ENCODE results near the gene CHCHD6.

DNA sequence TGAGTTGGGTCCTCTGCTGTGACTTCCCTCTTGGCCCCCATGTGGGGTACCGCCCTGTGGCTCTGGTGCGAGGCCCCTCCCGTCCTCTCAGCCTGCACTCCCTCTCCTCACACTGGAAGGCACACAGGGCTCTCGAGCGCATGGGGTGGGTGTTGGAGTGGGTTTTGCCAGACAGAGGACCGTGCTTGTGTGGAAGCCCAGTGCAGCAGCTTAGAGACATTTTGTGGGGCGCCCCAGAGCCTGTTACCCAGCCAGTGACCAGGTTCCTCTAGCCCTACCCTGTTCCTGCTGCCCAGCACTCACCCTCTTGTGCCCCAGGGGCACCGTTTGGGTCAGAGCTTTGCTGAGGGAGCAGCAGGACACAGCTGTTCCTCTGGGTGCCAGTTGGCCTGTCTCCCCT lies 288.7 kb downstream of the CHCHD6 start:
- TF ChIP-seq, protein P1, sequence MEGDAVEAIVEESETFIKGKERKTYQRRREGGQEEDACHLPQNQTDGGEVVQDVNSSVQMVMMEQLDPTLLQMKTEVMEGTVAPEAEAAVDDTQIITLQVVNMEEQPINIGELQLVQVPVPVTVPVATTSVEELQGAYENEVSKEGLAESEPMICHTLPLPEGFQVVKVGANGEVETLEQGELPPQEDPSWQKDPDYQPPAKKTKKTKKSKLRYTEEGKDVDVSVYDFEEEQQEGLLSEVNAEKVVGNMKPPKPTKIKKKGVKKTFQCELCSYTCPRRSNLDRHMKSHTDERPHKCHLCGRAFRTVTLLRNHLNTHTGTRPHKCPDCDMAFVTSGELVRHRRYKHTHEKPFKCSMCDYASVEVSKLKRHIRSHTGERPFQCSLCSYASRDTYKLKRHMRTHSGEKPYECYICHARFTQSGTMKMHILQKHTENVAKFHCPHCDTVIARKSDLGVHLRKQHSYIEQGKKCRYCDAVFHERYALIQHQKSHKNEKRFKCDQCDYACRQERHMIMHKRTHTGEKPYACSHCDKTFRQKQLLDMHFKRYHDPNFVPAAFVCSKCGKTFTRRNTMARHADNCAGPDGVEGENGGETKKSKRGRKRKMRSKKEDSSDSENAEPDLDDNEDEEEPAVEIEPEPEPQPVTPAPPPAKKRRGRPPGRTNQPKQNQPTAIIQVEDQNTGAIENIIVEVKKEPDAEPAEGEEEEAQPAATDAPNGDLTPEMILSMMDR (conservative IDR thresholded peaks at IDR 0.05 in 1 of 2, IDR thresholded peaks at IDR 0.05 in 1 of 2; ENCODE audit: extremely low read depth in 1 of 2, insufficient read depth in 1 of 2, low read depth in 1 of 2, low read length in 2 of 2) = no peak
- TF ChIP-seq EZH2 (IDR thresholded peaks at IDR 0.05; ENCODE audit: borderline replicate concordance, low read length) = no peak

Measured in mammary epithelial cell (primary cell).